ENCODE results near the gene ARHGEF9.

- TF ChIP-seq CTCF (IDR thresholded peaks at IDR 0.05): no peak
- TF ChIP-seq POLR2A (IDR thresholded peaks at IDR 0.05): no peak
These were observed 76.2 kb downstream of the ARHGEF9 start for GRCh38 chrX:63708801-63709200.
